Measurements from ENCODE around the gene AGTRAP. TPM values are rescaled to one million over a fixed set of nuclear protein-coding genes. Genes with fewer than 3 reads are reported as not detected.

Gene AGTRAP
- total RNA-seq, 1 experiment from 2014 or later: 30.4 TPM

DNA sequence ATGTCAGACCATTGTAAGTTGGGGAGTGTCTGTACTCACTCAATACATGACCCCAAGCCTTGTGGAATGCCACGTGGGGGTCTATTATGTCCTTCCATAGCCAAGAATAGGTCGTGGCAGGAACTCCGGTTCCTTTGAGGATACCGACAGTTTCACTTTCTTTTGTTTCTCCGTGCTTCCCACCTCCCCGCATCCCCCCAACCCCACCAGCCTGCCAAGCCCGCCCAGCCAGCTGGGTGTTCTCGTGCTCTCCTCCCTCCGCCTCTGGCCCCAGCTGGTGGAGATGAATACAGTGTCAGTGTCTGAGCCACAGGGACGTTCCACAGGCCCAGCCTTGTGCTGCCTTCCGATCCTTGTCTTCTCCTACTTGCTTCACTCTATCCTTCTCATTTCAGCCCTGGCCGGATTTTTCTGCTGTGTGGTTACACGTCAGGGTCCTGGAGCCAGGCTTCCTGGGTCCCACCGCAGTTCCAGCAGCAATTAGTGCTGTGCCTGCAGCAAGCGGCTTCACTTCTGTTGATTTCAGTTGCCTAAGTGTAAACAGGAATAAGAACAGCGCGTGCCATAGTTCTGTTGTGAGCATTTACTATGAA is 4.1 kb upstream of the AGTRAP start:
- H3K36me3 Mint-ChIP-seq (ENCODE audit: insufficient read depth, unreplicated experiment): peaks cover 16% of the 10 kb centered on the region
- H3K27ac Mint-ChIP-seq (ENCODE audit: unreplicated experiment): no peak overlapping the region
- no peak overlapping the region for H3K4me3 Mint-ChIP-seq (ENCODE audit: low read depth, unreplicated experiment)
- intact Hi-C loops (cut with micrococcal nuclease; ENCODE audit: unreplicated experiment): no loop called here
- BruUV-seq (replicated peaks): no TSS peak
- no peaks in the 10 kb centered on the region for H3K9me3 Mint-ChIP-seq (ENCODE audit: low read depth, unreplicated experiment)
- DNase-seq: no peak
- CTCF ChIA-PET: interaction anchor here (0.7 kb wide), 1 partner anchor 23 kb away, joined by 5 read pairs; no protein-coding TSS in a partner anchor
- TF ChIP-seq, protein P1, sequence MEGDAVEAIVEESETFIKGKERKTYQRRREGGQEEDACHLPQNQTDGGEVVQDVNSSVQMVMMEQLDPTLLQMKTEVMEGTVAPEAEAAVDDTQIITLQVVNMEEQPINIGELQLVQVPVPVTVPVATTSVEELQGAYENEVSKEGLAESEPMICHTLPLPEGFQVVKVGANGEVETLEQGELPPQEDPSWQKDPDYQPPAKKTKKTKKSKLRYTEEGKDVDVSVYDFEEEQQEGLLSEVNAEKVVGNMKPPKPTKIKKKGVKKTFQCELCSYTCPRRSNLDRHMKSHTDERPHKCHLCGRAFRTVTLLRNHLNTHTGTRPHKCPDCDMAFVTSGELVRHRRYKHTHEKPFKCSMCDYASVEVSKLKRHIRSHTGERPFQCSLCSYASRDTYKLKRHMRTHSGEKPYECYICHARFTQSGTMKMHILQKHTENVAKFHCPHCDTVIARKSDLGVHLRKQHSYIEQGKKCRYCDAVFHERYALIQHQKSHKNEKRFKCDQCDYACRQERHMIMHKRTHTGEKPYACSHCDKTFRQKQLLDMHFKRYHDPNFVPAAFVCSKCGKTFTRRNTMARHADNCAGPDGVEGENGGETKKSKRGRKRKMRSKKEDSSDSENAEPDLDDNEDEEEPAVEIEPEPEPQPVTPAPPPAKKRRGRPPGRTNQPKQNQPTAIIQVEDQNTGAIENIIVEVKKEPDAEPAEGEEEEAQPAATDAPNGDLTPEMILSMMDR (IDR thresholded peaks at IDR 0.05; ENCODE audit: unreplicated experiment): no peak
- no peaks in the 10 kb centered on the region for H3K27me3 Mint-ChIP-seq (ENCODE audit: unreplicated experiment)
- H3K4me1 Mint-ChIP-seq (ENCODE audit: low read depth, unreplicated experiment): peaks cover 5% of the 10 kb centered on the region

DNA sequence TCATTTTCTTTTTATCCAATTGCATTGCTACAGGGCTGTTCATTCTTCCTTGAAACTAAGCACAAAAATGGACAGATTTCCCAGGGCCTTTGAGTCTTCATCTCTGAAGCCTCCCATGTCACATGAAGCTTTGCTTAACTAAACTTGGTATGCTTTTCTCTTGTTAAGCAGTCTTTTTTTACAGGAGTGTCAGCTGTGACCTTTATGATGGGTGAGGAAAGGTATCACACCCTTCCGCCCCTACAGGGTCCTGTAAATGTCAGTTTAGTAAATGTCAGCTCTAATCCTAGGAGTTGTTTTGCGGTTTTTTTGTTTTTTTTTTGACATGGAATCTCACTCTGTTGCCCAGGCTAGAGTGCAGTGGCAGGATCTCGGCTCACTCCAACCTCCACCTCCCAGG is 2.6 kb upstream of the AGTRAP start:
- no peaks in the 10 kb centered on the region for H3K9me3 Mint-ChIP-seq (ENCODE audit: low read depth, unreplicated experiment)
- peaks cover 5% of the 10 kb centered on the region for H3K4me1 Mint-ChIP-seq (ENCODE audit: low read depth, unreplicated experiment)
- TF ChIP-seq, protein P1 (IDR thresholded peaks at IDR 0.05; ENCODE audit: unreplicated experiment): no peak
- BruUV-seq (replicated peaks): no TSS peak
- intact Hi-C loops (cut with micrococcal nuclease; ENCODE audit: unreplicated experiment): no loop called here
- H3K27me3 Mint-ChIP-seq (ENCODE audit: unreplicated experiment): no peaks in the 10 kb centered on the region
- no peak for DNase-seq
- H3K4me3 Mint-ChIP-seq (ENCODE audit: low read depth, unreplicated experiment): no peak overlapping the region
- H3K27ac Mint-ChIP-seq (ENCODE audit: unreplicated experiment): no peak overlapping the region
- H3K36me3 Mint-ChIP-seq (ENCODE audit: insufficient read depth, unreplicated experiment): peaks cover 21% of the 10 kb centered on the region
- CTCF ChIA-PET: no interaction called here

DNA sequence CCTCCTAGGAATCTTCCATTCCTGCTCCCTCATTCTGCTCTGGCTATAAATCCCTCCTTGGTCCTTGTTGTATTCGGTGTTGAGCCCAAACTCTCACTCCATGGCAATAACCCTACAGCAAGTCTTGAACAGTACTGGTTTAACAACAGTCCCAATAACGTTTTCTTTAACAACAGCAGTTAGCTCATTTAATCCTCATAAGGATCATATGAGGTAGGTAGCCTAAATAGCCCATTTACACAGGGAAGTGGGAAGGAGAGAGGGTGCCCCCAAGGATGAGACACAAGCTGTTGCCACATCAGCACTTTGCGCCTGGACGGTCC is 444 bp upstream of the AGTRAP start:
- H3K27ac Mint-ChIP-seq (ENCODE audit: unreplicated experiment): peak overlapping the region; percentile 70
- no peak for DNase-seq
- BruUV-seq (replicated peaks): no TSS peak
- peaks cover 5% of the 10 kb centered on the region for H3K4me1 Mint-ChIP-seq (ENCODE audit: low read depth, unreplicated experiment)
- TF ChIP-seq, protein P1 (IDR thresholded peaks at IDR 0.05; ENCODE audit: unreplicated experiment): no peak
- intact Hi-C loops (cut with micrococcal nuclease; ENCODE audit: unreplicated experiment): no loop called here
- no peaks in the 10 kb centered on the region for H3K27me3 Mint-ChIP-seq (ENCODE audit: unreplicated experiment)
- no peaks in the 10 kb centered on the region for H3K9me3 Mint-ChIP-seq (ENCODE audit: low read depth, unreplicated experiment)
- CTCF ChIA-PET: interaction anchor here (2.7 kb wide), 1 partner anchor 16 kb away, joined by 10 read pairs; no protein-coding TSS in a partner anchor
- H3K4me3 Mint-ChIP-seq (ENCODE audit: low read depth, unreplicated experiment): peak overlapping the region; percentile 93
- H3K36me3 Mint-ChIP-seq (ENCODE audit: insufficient read depth, unreplicated experiment): peaks cover 21% of the 10 kb centered on the region

DNA sequence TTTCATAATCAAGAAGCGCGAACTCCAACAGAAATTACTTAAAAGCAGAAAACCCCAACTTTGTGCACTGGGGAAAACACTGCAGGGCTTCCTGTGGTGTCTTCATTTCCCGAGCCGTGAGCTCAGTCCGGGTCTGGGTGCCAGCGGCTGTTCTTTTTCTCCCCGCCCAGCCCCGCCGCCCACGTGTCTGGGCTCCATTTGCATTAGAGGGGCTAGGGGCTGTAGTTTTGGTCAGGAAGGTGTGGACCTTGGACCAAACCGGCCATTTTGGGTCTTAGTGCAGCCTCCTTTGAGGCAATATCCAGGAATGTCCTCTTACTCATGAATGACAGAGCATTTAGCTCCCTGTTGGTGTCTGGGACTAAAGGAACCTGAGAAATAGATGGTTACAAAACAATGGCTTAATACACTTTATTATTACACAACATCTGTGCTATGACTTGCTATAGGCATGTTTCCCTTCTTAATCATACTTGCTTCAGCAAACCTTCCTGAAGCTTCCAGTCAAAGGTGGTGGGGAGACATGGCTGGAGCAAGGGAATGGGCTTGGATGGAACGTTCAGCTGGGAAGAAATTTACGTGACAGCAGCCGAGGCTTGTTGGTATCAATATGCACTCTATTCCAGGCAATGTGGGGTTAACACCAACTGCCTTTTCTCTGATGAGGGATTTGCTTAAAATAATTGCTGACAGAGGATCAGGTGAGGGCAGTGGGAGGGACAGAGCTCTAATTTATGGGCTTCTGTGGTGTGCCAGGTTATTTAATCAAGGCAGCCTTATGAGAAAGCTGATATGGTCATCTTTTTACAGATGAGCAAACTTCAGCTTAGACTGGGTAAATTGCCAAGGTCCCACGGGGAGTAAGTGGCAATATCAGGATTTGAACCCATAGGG is 1.1 kb downstream of the AGTRAP start:
- peak overlapping the region; percentile 93 for H3K4me3 Mint-ChIP-seq (ENCODE audit: low read depth, unreplicated experiment)
- H3K36me3 Mint-ChIP-seq (ENCODE audit: insufficient read depth, unreplicated experiment): peaks cover 21% of the 10 kb centered on the region
- TF ChIP-seq, protein P1 (IDR thresholded peaks at IDR 0.05; ENCODE audit: unreplicated experiment): no peak
- intact Hi-C loops (cut with micrococcal nuclease; ENCODE audit: unreplicated experiment): no loop called here
- H3K9me3 Mint-ChIP-seq (ENCODE audit: low read depth, unreplicated experiment): no peaks in the 10 kb centered on the region
- TSS peak; percentile 52 for BruUV-seq (replicated peaks)
- CTCF ChIA-PET: interaction anchor here (0.6 to 2.7 kb wide), 2 partner anchors 17 to 54 kb away, joined by 5 to 10 read pairs; no protein-coding TSS in a partner anchor
- H3K4me1 Mint-ChIP-seq (ENCODE audit: low read depth, unreplicated experiment): peaks cover 5% of the 10 kb centered on the region
- H3K27ac Mint-ChIP-seq (ENCODE audit: unreplicated experiment): peak overlapping the region; percentile 5
- no peaks in the 10 kb centered on the region for H3K27me3 Mint-ChIP-seq (ENCODE audit: unreplicated experiment)
- peak; percentile 9 for DNase-seq
